Fibroblast of peridontal ligament (primary cell): ENCODE measurements around the gene TET1.
"Not testable (repeated sequence)": the region's sequence is repeated elsewhere in the genome, so short reads cannot be mapped to it uniquely, and the experiment has no call there.

Source experiments
- DNase-seq: peaks from one replicate; pipeline ENCODE4 v3.0.0-alpha.2; 2010; ENCODE audit errors: extremely low read depth

The TET1 gene

GRCh38 chr10:68564712-68565111, 4.6 kb downstream of the TET1 start:
- no peak for DNase-seq

- DNase-seq = no peak
Measured at GRCh38 chr10:68565658-68566057, 5.5 kb downstream of the TET1 start.

- no peak for DNase-seq
Measured at GRCh38 chr10:68566351-68566750, 6.2 kb downstream of the TET1 start.

- no peak for DNase-seq
Measured at GRCh38 chr10:68566955-68567354, 6.8 kb downstream of the TET1 start.

GRCh38 chr10:68572151-68572550, 12.0 kb downstream of the TET1 start:
- no peak for DNase-seq

GRCh38 chr10:68574051-68574450, 13.9 kb downstream of the TET1 start:
- no peak for DNase-seq

GRCh38 chr10:68576118-68576517, 16.0 kb downstream of the TET1 start:
- DNase-seq = no peak

GRCh38 chr10:68578974-68579373, 18.8 kb downstream of the TET1 start:
- DNase-seq = peak; percentile 56

- DNase-seq = not testable (repeated sequence)
Measured at GRCh38 chr10:68584187-68584586, 24.1 kb downstream of the TET1 start.

GRCh38 chr10:68586606-68587305, 26.6 kb downstream of the TET1 start:
- DNase-seq = peak; percentile 73

GRCh38 chr10:68594405-68594804, 34.3 kb downstream of the TET1 start:
- DNase-seq = peak; percentile 35

GRCh38 chr10:68595513-68595912, 35.4 kb downstream of the TET1 start:
- DNase-seq = no peak

- no peak for DNase-seq
Measured at GRCh38 chr10:68597407-68597806, 37.3 kb downstream of the TET1 start.

GRCh38 chr10:68598978-68599770, 39.0 kb downstream of the TET1 start:
- peak; percentile 42 for DNase-seq

- no peak for DNase-seq
Measured at GRCh38 chr10:68599771-68600040, 39.6 kb downstream of the TET1 start.

GRCh38 chr10:68600041-68600778, 40.1 kb downstream of the TET1 start:
- DNase-seq = peak; percentile 84

GRCh38 chr10:68601501-68602265, 41.5 kb downstream of the TET1 start:
- DNase-seq = no peak

GRCh38 chr10:68602434-68602833, 42.3 kb downstream of the TET1 start:
- no peak for DNase-seq

GRCh38 chr10:68603766-68604165, 43.6 kb downstream of the TET1 start:
- no peak for DNase-seq

GRCh38 chr10:68604441-68604840, 44.3 kb downstream of the TET1 start:
- no peak for DNase-seq

GRCh38 chr10:68606918-68607317, 46.8 kb downstream of the TET1 start:
- DNase-seq = peak; percentile 37

GRCh38 chr10:68610023-68610422, 49.9 kb downstream of the TET1 start:
- DNase-seq = not testable (repeated sequence)
